Measurements from ENCODE around the gene CLIC5. TPM values are rescaled to one million over a fixed set of nuclear protein-coding genes. Genes with fewer than 3 reads are reported as not detected.

CLIC5 gene
- polyA plus RNA-seq, 1 donor (not counting 4 experiments of a cell fraction or from before 2014, with no cell fraction given): 0.09 TPM

GRCh38 chr6:46013639-46014038, 2.0 kb downstream of the CLIC5 start:
- FAIRE-seq (no peak), DNase-seq (ENCODE audit: low read depth, low spot score) (no peak)
- Histone ChIP-seq H3K4me1 (ENCODE audit: control insufficient read depth, extremely low read depth, insufficient read depth, low read length) (no peaks in the 10 kb centered on the region), H3K9me3 (ENCODE audit: control insufficient read depth, low read depth, low read length) (no peaks in the 10 kb centered on the region), H2AFZ (ENCODE audit: control insufficient read depth, low read length) (no peak overlapping the region), H3K4me2 (ENCODE audit: control insufficient read depth, extremely low read depth, insufficient read depth, low read depth, low read length) (no peak overlapping the region), H3K27me3 (ENCODE audit: control insufficient read depth, extremely low read depth, insufficient read depth, low read length) (peaks cover 56% of the 10 kb centered on the region), H3K36me3 (ENCODE audit: control insufficient read depth in 2 of 2, extremely low read depth in 1 of 2, insufficient read depth in 2 of 2, low read length in 2 of 2) (no peaks in the 10 kb centered on the region), H3K9me1 (ENCODE audit: control insufficient read depth, extremely low read depth, insufficient read depth, low read length) (no peaks in the 10 kb centered on the region), H3K27ac (ENCODE audit: control insufficient read depth, insufficient read depth, low read length) (no peak overlapping the region), H3K79me2 (ENCODE audit: control insufficient read depth, insufficient read depth, low read length) (no peaks in the 10 kb centered on the region), H3K9ac (ENCODE audit: control insufficient read depth, extremely low read depth, insufficient read depth, low read length) (no peak overlapping the region), H4K20me1 (ENCODE audit: control insufficient read depth, extremely low read depth, insufficient read depth, low read length) (no peaks in the 10 kb centered on the region), H3K4me3 (ENCODE audit: control insufficient read depth in 2 of 3, extremely low read depth in 1 of 3, insufficient read depth in 2 of 3, low read depth in 1 of 3, low read length in 3 of 3) (no peak overlapping the region)
- TF ChIP-seq, protein P1, sequence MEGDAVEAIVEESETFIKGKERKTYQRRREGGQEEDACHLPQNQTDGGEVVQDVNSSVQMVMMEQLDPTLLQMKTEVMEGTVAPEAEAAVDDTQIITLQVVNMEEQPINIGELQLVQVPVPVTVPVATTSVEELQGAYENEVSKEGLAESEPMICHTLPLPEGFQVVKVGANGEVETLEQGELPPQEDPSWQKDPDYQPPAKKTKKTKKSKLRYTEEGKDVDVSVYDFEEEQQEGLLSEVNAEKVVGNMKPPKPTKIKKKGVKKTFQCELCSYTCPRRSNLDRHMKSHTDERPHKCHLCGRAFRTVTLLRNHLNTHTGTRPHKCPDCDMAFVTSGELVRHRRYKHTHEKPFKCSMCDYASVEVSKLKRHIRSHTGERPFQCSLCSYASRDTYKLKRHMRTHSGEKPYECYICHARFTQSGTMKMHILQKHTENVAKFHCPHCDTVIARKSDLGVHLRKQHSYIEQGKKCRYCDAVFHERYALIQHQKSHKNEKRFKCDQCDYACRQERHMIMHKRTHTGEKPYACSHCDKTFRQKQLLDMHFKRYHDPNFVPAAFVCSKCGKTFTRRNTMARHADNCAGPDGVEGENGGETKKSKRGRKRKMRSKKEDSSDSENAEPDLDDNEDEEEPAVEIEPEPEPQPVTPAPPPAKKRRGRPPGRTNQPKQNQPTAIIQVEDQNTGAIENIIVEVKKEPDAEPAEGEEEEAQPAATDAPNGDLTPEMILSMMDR (optimal IDR thresholded peaks at IDR 0.05 in 1 of 3, IDR thresholded peaks at IDR 0.05 in 1 of 3, conservative IDR thresholded peaks at IDR 0.05 in 1 of 3; ENCODE audit: extremely low read depth in 1 of 3, insufficient read depth in 2 of 3, low read length in 3 of 3): no peak
- no peak for TF ChIP-seq EZH2 (IDR thresholded peaks at IDR 0.05; ENCODE audit: low read length)
- dilution Hi-C loops (cut with MboI; ENCODE audit: extremely low pct_ligation_motif_present, low sequenced_read_pairs): no loop called here

- no peaks in the 10 kb centered on the region for H3K9me3 ChIP-seq (ENCODE audit: control insufficient read depth, low read depth, low read length)
- FAIRE-seq (no peak), DNase-seq (ENCODE audit: low read depth, low spot score) (no peak)
- no peak overlapping the region for H3K27ac ChIP-seq (ENCODE audit: control insufficient read depth, insufficient read depth, low read length)
- H3K79me2 ChIP-seq (ENCODE audit: control insufficient read depth, insufficient read depth, low read length): no peaks in the 10 kb centered on the region
- H3K9ac ChIP-seq (ENCODE audit: control insufficient read depth, extremely low read depth, insufficient read depth, low read length): no peak overlapping the region
- H3K4me1 ChIP-seq (ENCODE audit: control insufficient read depth, extremely low read depth, insufficient read depth, low read length): no peaks in the 10 kb centered on the region
- TF ChIP-seq, protein P1 (optimal IDR thresholded peaks at IDR 0.05 in 1 of 3, IDR thresholded peaks at IDR 0.05 in 1 of 3, conservative IDR thresholded peaks at IDR 0.05 in 1 of 3; ENCODE audit: extremely low read depth in 1 of 3, insufficient read depth in 2 of 3, low read length in 3 of 3): no peak
- TF ChIP-seq EZH2 (IDR thresholded peaks at IDR 0.05; ENCODE audit: low read length): no peak
- no peaks in the 10 kb centered on the region for H3K36me3 ChIP-seq (ENCODE audit: control insufficient read depth in 2 of 2, extremely low read depth in 1 of 2, insufficient read depth in 2 of 2, low read length in 2 of 2)
- peaks cover 56% of the 10 kb centered on the region for H3K27me3 ChIP-seq (ENCODE audit: control insufficient read depth, extremely low read depth, insufficient read depth, low read length)
- H4K20me1 ChIP-seq (ENCODE audit: control insufficient read depth, extremely low read depth, insufficient read depth, low read length): no peaks in the 10 kb centered on the region
- dilution Hi-C loops (cut with MboI; ENCODE audit: extremely low pct_ligation_motif_present, low sequenced_read_pairs): no loop called here
- no peak overlapping the region for H2AFZ ChIP-seq (ENCODE audit: control insufficient read depth, low read length)
- no peak overlapping the region for H3K4me3 ChIP-seq (ENCODE audit: control insufficient read depth in 2 of 3, extremely low read depth in 1 of 3, insufficient read depth in 2 of 3, low read depth in 1 of 3, low read length in 3 of 3)
- H3K9me1 ChIP-seq (ENCODE audit: control insufficient read depth, extremely low read depth, insufficient read depth, low read length): no peaks in the 10 kb centered on the region
- no peak overlapping the region for H3K4me2 ChIP-seq (ENCODE audit: control insufficient read depth, extremely low read depth, insufficient read depth, low read depth, low read length)
These were observed 2.8 kb downstream of the CLIC5 start for GRCh38 chr6:46012834-46013233.
